Neural progenitor cell (in vitro differentiated cells): ENCODE results near the gene SLC23A1. TPM values are rescaled to one million over a fixed set of nuclear protein-coding genes. Genes with fewer than 3 reads are reported as not detected.

ENCODE experiments used
- DNase-seq: peaks from one replicate; pipeline ENCODE4 v3.0.0-alpha.2; 2016; ENCODE audit warnings: low spot score
- H2AFZ ChIP-seq: fragments of 200-600 bp; sonication (generic); replicated peaks from 2 replicates; pipeline ENCODE4 v1.6.1; 2016; ENCODE audit warnings: antibody characterized with exemption
- H3F3A ChIP-seq: fragments of 200-600 bp; sonication (generic); 2 replicates; pipeline ENCODE4 v1.6.1; 2016; ENCODE audit warnings: antibody characterized with exemption, low read depth
- H3K27ac ChIP-seq: fragments of 200-600 bp; sonication (generic); 2 replicates; pipeline ENCODE4 v1.5.1; 2016; ENCODE audit warnings: mild to moderate bottlenecking
- H3K27me3 ChIP-seq: fragments of 200-600 bp; sonication (generic); 2 replicates; pipeline ENCODE4 v1.6.1; 2016; ENCODE audit warnings: mild to moderate bottlenecking, moderate library complexity
- H3K36me3 ChIP-seq: fragments of 200-600 bp; sonication (generic); 2 replicates; pipeline ENCODE4 v1.5.1; 2016
- H3K4me1 ChIP-seq: fragments of 200-600 bp; sonication (generic); 2 replicates; pipeline ENCODE4 v1.6.1; 2016; ENCODE audit warnings: mixed run types
- H3K4me2 ChIP-seq: fragments of 200-600 bp; sonication (generic); 2 replicates; pipeline ENCODE4 v1.6.1; 2016
- H3K4me3 ChIP-seq: fragments of 200-600 bp; sonication (generic); 2 replicates; pipeline ENCODE4 v1.5.1; 2016
- H3K79me2 ChIP-seq: fragments of 200-600 bp; sonication (generic); 2 replicates; pipeline ENCODE4 v1.6.1; 2016; ENCODE audit warnings: low read depth
- H3K9ac ChIP-seq: fragments of 200-600 bp; sonication (generic); 2 replicates; pipeline ENCODE4 v1.6.1; 2016
- H3K9me3 ChIP-seq: fragments of 200-600 bp; sonication (generic); 2 replicates; pipeline ENCODE4 v1.5.1; 2016; ENCODE audit warnings: low read depth
- H4K20me1 ChIP-seq: fragments of 200-600 bp; sonication (generic); 2 replicates; pipeline ENCODE4 v1.6.1; 2016; ENCODE audit warnings: low read depth
- H3K27ac Mint-ChIP-seq: 3 replicates; pipeline ENCODE4 v1.8.0; 2021; ENCODE audit warnings: mixed read lengths
- H3K27me3 Mint-ChIP-seq: 2 replicates; pipeline ENCODE4 v1.8.0; 2022; ENCODE audit warnings: low read depth, mild to moderate bottlenecking, inconsistent platforms, moderate library complexity, mixed read lengths; ENCODE audit not compliant: insufficient read depth
- H3K36me3 Mint-ChIP-seq: 3 replicates; pipeline ENCODE4 v1.8.0; 2021; ENCODE audit warnings: mixed read lengths
- H3K4me1 Mint-ChIP-seq: 3 replicates; pipeline ENCODE4 v1.8.0; 2021; ENCODE audit warnings: mixed read lengths
- H3K4me3 Mint-ChIP-seq: 3 replicates; pipeline ENCODE4 v1.8.0; 2021; ENCODE audit warnings: mild to moderate bottlenecking, moderate library complexity, mixed read lengths
- H3K9me3 Mint-ChIP-seq: 3 replicates; pipeline ENCODE4 v1.8.0; 2020; ENCODE audit warnings: mixed read lengths
- EZH2 ChIP-seq: fragments of 200-600 bp; sonication (generic); IDR thresholded peaks from 2 replicates; pipeline ENCODE4 v1.6.1; 2017; ENCODE audit warnings: antibody characterized with exemption, mild to moderate bottlenecking, moderate library complexity
- EZH2phosphoT487 ChIP-seq: fragments of 200-600 bp; sonication (generic); IDR thresholded peaks from 2 replicates; pipeline ENCODE4 v1.6.1; 2017; ENCODE audit warnings: antibody characterized with exemption
- total RNA-seq: library from RNA; depleted of rRNA; stranded (reverse); fragments of >200 nt; gene quantifications from 2 replicates; pipeline ENCODE4 v1.2.3, GENCODE V29; 2015; ENCODE audit warnings: low replicate concordance
- TF ChIP-seq, protein P1 (sequence below): fragments of 200-600 bp; sonication (generic); IDR thresholded peaks from 2 replicates; pipeline ENCODE4 v1.5.1; 2017; ENCODE audit warnings: antibody characterized with exemption, mild to moderate bottlenecking

Gene SLC23A1
- total RNA-seq, 1 donor from 2014 or later: not detected

DNA sequence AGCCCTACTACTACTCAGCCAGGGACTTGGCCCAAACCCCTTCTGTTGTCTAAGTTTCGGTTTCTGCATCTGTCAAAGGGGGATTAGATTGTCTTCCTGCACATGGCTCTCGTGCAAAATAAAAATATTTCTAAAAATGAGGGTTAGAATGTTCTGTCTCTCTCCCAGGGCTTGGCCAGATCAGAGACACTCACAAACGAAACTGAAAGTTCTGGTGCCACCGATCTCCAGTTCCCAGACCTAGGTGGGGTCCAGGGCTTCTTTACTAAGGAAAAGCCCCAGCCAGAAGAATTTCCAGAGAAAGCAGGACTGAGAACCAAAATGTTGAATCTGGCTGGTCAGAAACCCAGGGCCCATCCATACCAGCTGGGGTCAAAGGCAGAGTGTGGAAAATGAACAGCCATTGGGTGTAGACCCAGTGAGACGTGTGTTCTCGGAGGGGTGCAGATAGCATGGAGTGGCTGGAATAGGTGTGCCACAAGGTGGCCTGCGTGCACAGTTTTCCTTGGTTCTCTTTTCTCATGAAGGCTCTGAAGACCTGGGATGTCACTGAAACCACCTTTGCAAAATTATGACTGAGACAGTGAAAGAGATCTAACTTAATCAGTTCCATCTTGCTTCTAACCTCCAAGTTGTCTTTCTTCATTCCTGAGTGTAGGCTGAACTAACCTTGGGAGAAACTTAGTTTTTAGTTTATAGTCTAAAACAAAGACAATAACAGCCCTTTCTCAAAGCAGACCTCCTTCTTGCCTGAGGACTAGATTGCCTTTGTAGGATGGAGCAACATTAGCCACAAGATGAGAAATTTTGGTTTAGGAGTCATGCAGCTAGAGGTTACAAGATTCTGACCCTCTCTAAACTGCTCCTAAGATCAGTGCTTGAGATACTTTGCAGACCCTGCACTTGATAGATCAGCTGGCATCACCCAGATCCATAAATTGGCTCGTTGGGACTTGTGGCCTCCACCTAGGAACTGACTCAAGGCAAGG is 2.3 kb upstream of the SLC23A1 start:
- Mint-ChIP-seq H3K36me3 (no peaks in the 10 kb centered on the region), H3K27ac (no peak overlapping the region), H3K27me3 (peaks cover 3% of the 10 kb centered on the region), H3K4me1 (peaks cover 13% of the 10 kb centered on the region), H3K9me3 (no peaks in the 10 kb centered on the region), H3K4me3 (no peak overlapping the region)
- Histone ChIP-seq H3K9me3 (no peaks in the 10 kb centered on the region), H3K27ac (no peak overlapping the region), H2AFZ (no peak overlapping the region), H4K20me1 (no peaks in the 10 kb centered on the region), H3K4me2 (no peak overlapping the region), H3K79me2 (no peaks in the 10 kb centered on the region), H3K4me3 (no peak overlapping the region), H3F3A (no peaks in the 10 kb centered on the region), H3K4me1 (peaks cover 4% of the 10 kb centered on the region), H3K36me3 (no peaks in the 10 kb centered on the region), H3K9ac (no peak overlapping the region), H3K27me3 (no peaks in the 10 kb centered on the region)
- DNase-seq: no peak
- no peak for TF ChIP-seq EZH2phosphoT487
- TF ChIP-seq EZH2: no peak
- TF ChIP-seq, protein P1, sequence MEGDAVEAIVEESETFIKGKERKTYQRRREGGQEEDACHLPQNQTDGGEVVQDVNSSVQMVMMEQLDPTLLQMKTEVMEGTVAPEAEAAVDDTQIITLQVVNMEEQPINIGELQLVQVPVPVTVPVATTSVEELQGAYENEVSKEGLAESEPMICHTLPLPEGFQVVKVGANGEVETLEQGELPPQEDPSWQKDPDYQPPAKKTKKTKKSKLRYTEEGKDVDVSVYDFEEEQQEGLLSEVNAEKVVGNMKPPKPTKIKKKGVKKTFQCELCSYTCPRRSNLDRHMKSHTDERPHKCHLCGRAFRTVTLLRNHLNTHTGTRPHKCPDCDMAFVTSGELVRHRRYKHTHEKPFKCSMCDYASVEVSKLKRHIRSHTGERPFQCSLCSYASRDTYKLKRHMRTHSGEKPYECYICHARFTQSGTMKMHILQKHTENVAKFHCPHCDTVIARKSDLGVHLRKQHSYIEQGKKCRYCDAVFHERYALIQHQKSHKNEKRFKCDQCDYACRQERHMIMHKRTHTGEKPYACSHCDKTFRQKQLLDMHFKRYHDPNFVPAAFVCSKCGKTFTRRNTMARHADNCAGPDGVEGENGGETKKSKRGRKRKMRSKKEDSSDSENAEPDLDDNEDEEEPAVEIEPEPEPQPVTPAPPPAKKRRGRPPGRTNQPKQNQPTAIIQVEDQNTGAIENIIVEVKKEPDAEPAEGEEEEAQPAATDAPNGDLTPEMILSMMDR: no peak

DNA sequence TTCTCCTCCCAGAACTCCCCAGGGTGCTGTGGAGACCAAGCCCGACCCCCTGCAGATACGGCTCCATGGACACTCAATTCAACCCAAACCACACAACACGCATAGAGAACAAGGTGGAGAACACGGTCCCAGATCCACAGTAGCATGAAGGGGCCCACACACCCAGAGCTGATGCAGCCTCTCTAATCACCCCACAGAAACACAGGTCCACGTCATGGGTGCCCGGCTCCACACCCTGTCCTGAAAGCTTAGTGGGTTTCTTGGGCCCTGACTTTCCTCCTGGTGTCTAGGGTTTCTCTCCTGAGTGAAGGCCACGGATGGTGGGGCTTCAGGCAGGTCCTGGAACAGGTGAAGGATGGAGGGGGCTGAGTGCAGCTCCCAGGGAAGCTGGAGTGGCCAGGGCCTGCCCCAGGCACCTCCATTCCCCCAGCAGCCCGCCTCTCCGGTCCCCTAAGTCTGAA is 1.5 kb upstream of the SLC23A1 start:
- Histone ChIP-seq H3K79me2 (no peaks in the 10 kb centered on the region), H3K36me3 (no peaks in the 10 kb centered on the region), H3F3A (no peaks in the 10 kb centered on the region), H3K4me2 (no peak overlapping the region), H3K27ac (no peak overlapping the region), H3K9ac (no peak overlapping the region), H2AFZ (no peak overlapping the region), H3K4me3 (no peak overlapping the region), H3K4me1 (peaks cover 4% of the 10 kb centered on the region), H3K27me3 (no peaks in the 10 kb centered on the region), H4K20me1 (no peaks in the 10 kb centered on the region), H3K9me3 (no peaks in the 10 kb centered on the region)
- no peaks in the 10 kb centered on the region for H3K36me3 Mint-ChIP-seq
- DNase-seq: no peak
- no peak overlapping the region for H3K4me3 Mint-ChIP-seq
- H3K27ac Mint-ChIP-seq: no peak overlapping the region
- no peak for TF ChIP-seq EZH2
- no peak for TF ChIP-seq EZH2phosphoT487
- TF ChIP-seq, protein P1: no peak
- peaks cover 16% of the 10 kb centered on the region for H3K4me1 Mint-ChIP-seq
- no peaks in the 10 kb centered on the region for H3K27me3 Mint-ChIP-seq
- H3K9me3 Mint-ChIP-seq: no peaks in the 10 kb centered on the region

DNA sequence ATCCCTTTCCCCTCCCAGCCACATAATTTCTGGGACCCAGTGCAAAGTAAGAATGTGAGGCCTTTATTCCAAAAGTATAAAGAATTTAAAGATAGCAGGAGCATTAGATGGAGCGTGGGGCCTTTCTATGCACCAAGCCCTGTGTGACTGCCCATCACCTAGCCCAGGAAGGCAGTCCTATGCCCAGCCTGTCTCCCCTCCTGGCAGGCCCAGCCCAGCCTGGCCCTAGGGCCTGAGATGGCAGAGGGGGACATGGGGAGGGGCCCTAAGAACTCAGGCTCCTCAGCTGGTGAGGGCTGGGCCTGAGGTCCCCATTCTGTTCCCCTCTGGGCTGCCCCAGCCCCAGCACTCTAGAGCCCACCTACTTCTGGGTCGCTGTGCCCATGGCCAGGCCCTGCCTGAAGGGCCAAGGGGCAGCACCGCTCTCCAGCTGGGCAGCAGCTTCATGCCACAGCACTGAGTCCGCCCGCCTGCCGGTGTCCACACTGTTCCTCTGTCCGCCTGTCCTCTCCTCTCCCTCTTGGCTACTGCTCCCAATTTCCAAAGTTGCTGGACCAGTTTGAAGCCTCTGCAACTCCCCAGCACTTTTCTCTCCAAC is 995 bp upstream of the SLC23A1 start:
- no peaks in the 10 kb centered on the region for H3K36me3 Mint-ChIP-seq
- Histone ChIP-seq H4K20me1 (no peaks in the 10 kb centered on the region), H3F3A (no peaks in the 10 kb centered on the region), H2AFZ (no peak overlapping the region), H3K4me3 (no peak overlapping the region), H3K4me2 (no peak overlapping the region), H3K9me3 (no peaks in the 10 kb centered on the region), H3K79me2 (no peaks in the 10 kb centered on the region), H3K27ac (no peak overlapping the region), H3K4me1 (peaks cover 4% of the 10 kb centered on the region), H3K36me3 (no peaks in the 10 kb centered on the region), H3K9ac (no peak overlapping the region), H3K27me3 (no peaks in the 10 kb centered on the region)
- TF ChIP-seq EZH2phosphoT487 (no peak), EZH2 (no peak)
- TF ChIP-seq, protein P1: no peak
- no peak overlapping the region for H3K27ac Mint-ChIP-seq
- H3K4me1 Mint-ChIP-seq: peaks cover 16% of the 10 kb centered on the region
- H3K4me3 Mint-ChIP-seq: no peak overlapping the region
- H3K27me3 Mint-ChIP-seq: no peaks in the 10 kb centered on the region
- no peak for DNase-seq
- H3K9me3 Mint-ChIP-seq: no peaks in the 10 kb centered on the region
